NB4 (cell line): ENCODE measurements around the gene CLK2.
"Not testable (repeated sequence)": the region's sequence is repeated elsewhere in the genome, so short reads cannot be mapped to it uniquely, and the experiment has no call there.

Source experiments
- DNase-seq: peaks from one replicate; pipeline ENCODE4 v3.0.0; 2010; ENCODE audit warnings: low read depth
- H3K4me3 ChIP-seq: one replicate; pipeline ENCODE4 v1.5.1; 2011; ENCODE audit warnings: mild to moderate bottlenecking, low read depth, low read length, moderate library complexity
- MYC ChIP-seq: IDR thresholded peaks from 2 replicates; pipeline ENCODE4 v1.6.1; 2011; ENCODE audit warnings: low read depth, low read length
- POLR2A ChIP-seq: IDR thresholded peaks from 2 replicates; pipeline ENCODE4 v1.6.1; 2011; ENCODE audit warnings: mild to moderate bottlenecking; ENCODE audit not compliant: insufficient read length; ENCODE audit errors: extremely low read depth
- TF ChIP-seq, protein P1 (sequence below): IDR thresholded peaks from one replicate; pipeline ENCODE4 v1.5.1; 2012; ENCODE audit warnings: low read depth, low read length
- TF ChIP-seq, protein P2 (sequence below): IDR thresholded peaks from 2 replicates; pipeline ENCODE4 v1.6.1; 2011; ENCODE audit warnings: low read depth, low read length

Gene CLK2

DNA sequence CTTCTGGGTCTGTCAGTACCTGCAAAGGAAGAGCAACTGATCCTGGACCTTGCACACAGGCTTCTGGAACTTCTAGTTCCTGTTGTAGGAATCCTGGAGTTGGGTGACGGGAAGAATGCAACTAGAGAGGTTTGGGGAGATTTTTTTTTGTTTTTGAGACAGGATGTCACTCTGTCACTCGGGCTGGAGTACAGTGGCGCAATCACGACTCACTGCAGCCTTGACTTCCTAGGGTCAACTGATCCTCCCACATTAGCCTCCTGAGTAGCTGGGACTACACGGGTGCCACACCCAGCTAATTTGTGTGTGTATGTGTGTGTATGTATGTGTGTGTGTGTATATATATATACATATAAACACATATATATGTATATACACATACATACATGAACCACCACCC lies 36.9 kb downstream of the CLK2 start:
- DNase-seq = peak; percentile 70
- TF ChIP-seq, protein P1, sequence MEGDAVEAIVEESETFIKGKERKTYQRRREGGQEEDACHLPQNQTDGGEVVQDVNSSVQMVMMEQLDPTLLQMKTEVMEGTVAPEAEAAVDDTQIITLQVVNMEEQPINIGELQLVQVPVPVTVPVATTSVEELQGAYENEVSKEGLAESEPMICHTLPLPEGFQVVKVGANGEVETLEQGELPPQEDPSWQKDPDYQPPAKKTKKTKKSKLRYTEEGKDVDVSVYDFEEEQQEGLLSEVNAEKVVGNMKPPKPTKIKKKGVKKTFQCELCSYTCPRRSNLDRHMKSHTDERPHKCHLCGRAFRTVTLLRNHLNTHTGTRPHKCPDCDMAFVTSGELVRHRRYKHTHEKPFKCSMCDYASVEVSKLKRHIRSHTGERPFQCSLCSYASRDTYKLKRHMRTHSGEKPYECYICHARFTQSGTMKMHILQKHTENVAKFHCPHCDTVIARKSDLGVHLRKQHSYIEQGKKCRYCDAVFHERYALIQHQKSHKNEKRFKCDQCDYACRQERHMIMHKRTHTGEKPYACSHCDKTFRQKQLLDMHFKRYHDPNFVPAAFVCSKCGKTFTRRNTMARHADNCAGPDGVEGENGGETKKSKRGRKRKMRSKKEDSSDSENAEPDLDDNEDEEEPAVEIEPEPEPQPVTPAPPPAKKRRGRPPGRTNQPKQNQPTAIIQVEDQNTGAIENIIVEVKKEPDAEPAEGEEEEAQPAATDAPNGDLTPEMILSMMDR = no peak
- TF ChIP-seq POLR2A = no peak

DNA sequence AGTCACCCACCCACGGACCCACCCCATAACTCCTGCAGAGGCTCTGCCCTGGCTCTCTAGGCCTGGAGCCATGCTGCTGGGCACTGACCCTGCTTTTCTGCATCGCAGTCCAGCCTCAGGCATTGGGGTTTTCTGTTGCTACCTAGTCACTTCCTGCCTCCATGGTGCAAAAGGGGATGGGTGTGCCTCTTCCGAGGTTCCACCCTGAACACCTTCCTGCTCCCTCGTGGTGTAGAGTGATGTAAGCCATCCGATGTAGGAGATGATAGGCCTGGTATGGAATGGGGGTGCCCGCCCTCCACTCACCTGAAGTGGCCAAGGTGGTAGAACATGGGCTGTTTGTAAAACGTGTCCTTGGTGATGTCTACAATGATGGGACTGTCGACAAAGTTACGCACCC lies 37.9 kb downstream of the CLK2 start:
- H3K4me3 ChIP-seq, DNase-seq: not testable (repeated sequence)

More for the DNA sequence above, 36.9 kb downstream of the CLK2 start:
- H3K4me3 ChIP-seq = no peak overlapping the region

DNA sequence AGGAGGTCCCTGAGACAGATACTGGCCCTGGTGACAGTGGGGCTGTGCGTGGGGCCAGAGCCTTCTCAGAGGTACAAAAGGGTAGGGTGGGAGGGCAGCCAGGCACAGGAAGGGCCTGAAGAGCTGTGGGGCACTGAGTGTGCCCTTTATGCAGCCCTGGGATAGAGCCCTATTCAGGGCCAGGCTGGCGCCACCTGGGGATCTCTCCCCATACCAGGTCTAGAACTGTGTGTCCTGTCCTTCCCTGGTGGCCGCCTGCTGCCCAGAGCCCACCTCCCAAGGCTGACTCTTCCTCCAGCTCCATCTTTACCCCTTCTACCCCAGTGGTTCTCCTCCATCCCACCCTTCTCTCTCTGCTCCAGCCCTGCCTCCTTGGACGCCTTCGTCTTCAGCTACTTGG lies 39.8 kb downstream of the CLK2 start:
- H3K4me3 ChIP-seq = not testable (repeated sequence)

DNA sequence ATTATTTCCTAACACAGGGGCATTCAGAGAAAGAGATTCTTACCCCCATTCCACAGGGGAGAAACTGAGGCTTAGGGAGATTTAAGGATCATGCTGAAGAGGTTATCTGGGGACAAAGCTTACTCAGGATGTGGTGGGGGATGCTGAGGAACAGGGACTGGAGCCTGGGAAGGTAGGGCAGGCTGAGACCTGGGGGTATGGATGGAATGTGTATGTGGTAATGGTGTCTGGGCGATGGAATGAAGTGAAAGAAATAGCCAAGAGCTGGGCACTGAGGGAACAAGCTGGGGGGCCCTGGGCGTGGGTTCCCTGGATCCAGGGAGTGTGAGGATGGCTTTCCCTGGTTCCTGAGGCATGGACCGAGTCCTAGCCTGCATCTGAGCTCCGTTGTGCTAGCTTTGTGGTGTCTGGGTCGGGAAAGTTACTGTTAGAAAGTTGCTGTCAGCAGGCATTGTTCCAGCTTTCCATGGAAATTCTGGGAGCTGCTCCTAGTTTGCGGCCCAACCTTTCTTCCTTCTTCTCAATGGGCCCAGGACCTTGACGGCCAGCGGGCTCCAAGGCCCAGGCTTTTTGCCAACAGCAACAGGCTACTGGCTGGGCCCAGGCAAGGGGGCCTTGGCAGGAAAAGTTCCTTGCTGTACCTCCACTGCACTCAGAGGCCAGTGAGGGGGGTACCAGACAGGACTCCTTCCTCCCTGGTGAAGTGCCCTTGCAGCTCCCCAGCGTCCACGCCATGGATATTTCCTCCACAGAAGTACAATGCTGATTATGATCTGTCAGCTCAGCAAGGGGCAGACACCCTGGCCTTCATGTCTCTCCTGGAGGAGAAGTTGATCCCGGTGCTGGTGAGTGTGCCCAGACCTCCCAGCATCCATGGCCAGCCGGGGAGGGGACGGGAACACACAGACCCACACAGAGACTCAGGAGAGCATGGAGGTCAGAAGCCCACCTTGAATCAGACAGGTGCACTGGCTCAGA lies 41.0 kb downstream of the CLK2 start:
- DNase-seq, H3K4me3 ChIP-seq: not testable (repeated sequence)

More for the DNA sequence above, 39.8 kb downstream of the CLK2 start:
- DNase-seq = not testable (repeated sequence)

DNA sequence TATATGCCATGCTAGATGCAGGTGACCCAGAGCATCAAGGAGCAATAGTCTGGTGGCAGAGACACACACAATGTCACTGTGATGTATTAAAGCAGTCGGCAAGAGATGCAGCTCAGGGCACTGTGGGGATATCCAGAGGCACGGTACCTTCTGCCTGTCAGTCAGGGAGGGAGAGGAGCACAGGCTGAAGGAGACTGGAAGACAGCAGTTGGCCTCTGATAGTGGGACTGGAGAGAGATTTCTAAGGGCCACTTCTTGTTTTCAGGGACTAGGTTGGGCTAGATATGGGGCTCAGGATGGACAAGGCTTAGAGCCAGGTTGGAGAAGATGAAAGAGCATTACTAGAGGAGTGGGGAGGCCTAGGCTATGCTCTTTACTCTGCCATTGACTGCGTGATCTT lies 42.0 kb downstream of the CLK2 start:
- not testable (repeated sequence) for DNase-seq, H3K4me3 ChIP-seq

DNA sequence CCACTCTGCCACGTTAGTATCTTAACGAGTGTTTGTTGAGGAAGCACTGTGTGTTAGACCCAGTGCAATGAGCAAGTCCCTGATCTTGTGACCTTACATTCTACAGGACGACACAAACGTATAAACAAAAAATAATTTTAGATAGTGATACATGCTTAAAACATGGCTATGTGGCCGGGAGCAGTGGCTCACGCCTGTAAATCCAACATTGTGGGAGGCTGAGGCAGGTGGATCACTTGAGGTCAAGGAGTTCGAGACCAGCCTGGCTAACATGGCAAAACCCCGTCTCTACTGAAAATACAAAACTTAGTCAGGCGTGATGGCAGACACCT lies 45.2 kb downstream of the CLK2 start:
- peak overlapping the region; percentile 69 for H3K4me3 ChIP-seq
- TF ChIP-seq POLR2A (no peak), MYC (no peak)
- TF ChIP-seq, protein P2, sequence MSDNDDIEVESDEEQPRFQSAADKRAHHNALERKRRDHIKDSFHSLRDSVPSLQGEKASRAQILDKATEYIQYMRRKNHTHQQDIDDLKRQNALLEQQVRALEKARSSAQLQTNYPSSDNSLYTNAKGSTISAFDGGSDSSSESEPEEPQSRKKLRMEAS = no peak
- TF ChIP-seq, protein P1 = no peak
- no peak for DNase-seq

DNA sequence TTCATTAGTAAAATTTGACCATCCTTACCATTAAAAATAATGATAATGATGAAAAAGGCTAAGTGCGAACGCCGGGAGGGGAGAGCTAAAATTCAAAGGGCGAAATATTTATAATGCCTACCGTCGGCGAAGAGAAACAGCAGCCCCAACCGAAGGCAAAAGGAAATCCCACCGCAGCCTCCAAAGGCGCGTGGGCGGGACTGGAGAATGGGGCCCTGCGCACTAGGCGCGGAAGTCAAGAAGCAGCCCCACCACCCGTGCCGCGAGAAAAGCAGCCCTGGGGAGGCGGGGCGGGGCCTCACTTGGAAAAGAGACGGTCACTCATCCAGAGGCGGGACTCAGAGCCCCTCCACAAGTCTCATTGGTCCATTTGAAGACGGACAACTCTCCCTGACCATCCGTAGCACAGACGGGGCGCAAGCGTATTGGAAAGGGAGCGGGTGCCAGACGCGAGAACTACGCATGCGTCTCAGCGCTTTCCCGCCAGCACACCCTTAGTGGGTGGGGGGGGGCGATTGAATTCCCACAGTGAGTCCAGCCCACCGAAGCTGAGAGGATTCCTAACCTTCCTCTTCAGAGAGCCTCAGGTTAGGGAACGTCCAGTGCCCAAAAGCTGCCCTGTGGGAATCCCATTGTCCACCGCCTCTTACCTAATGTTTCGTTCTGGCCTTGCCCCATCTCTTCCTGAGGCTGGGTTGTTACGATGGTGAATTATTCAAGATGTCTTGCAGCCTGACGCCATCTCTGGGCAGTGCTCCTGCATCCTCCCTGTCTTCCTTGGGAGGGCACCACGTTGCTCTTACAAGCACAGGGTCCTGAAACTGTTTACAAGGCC lies 45.8 kb downstream of the CLK2 start:
- TF ChIP-seq MYC (peak; percentile 64; the same call in 1 of the 2 replicates), POLR2A (peak; percentile 85)
- TF ChIP-seq, protein P2 = peak; percentile 52; the same call in 1 of the 2 replicates
- TF ChIP-seq, protein P1 = no peak
- H3K4me3 ChIP-seq = peak overlapping the region; percentile 95
- DNase-seq = peak; percentile 99

DNA sequence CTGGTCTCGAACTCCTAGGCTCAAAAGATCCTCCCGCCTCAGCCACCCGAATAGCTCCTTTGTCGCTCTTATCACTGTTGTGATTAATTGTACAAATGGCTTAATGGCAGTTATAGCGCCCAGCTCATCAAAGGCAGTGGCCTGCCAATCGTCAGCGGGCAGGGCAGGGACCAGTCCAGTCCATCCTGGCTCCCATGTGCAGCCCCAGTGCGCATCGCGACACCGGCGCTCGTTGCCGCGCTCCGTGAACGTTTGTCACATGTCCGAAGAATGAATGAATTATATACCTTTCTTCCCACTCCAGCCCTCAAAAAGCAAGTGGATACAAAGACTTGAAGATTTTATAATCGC lies 46.4 kb downstream of the CLK2 start:
- TF ChIP-seq, protein P1 = no peak
- TF ChIP-seq MYC = no peak; the same call in 1 of the 2 replicates
- no peak for TF ChIP-seq POLR2A
- TF ChIP-seq, protein P2 = 0 out of 2 replicates have a peak, but pooled peaks have one; percentile 12
- peak overlapping the region; percentile 95 for H3K4me3 ChIP-seq

More for the DNA sequence above, 46.4 kb downstream of the CLK2 start:
- peak; percentile 70 for DNase-seq
